Gastroesophageal sphincter (tissue), 4 donors: ENCODE results near the gene ZNF358. TPM values are rescaled to one million over a fixed set of nuclear protein-coding genes. Genes with fewer than 3 reads are reported as not detected.

ENCODE experiments used
- ATAC-seq: fragments of 150-250 bp; one replicate; pipeline ENCODE4 v1.9.1; 2016; ENCODE audit warnings: mild to moderate bottlenecking, moderate library complexity
- H3K27ac ChIP-seq, 4 donors: fragments of 200-600 bp; sonication (generic) in 3 of 4; 1 replicate in 3 of 4; 2 replicates in 1 of 4; pipeline ENCODE4 v1.5.1; 2016 to 2019
- H3K27me3 ChIP-seq: fragments of 200-600 bp; sonication (generic); one replicate; pipeline ENCODE4 v1.5.1; 2019
- H3K36me3 ChIP-seq, 2 donors: fragments of 200-600 bp; sonication (generic); one replicate each; pipeline ENCODE4 v1.5.1; 2019; ENCODE audit warnings: control low read depth in 1 of 2
- H3K4me1 ChIP-seq, 3 donors: fragments of 200-600 bp; sonication (generic); 1 replicate in 2 of 3; 2 replicates in 1 of 3; pipeline ENCODE4 v1.5.1; 2016 to 2019; ENCODE audit warnings: control low read depth in 2 of 3
- H3K4me3 ChIP-seq, 2 donors: fragments of 200-600 bp; sonication (generic); one replicate each; pipeline ENCODE4 v1.5.1; 2019; ENCODE audit warnings: mild to moderate bottlenecking in 1 of 2, moderate library complexity in 1 of 2
- H3K9me3 ChIP-seq, 3 donors: fragments of 200-600 bp; sonication (generic); one replicate each; pipeline ENCODE4 v1.5.1; 2017 to 2019; ENCODE audit warnings: control low read depth in 2 of 3
- EP300 ChIP-seq: sonication (generic); formaldehyde crosslinking; IDR thresholded peaks from one replicate; pipeline ENCODE4 v1.6.1; 2017; ENCODE audit warnings: antibody characterized with exemption, mild to moderate bottlenecking
- POLR2A ChIP-seq, 2 donors: fragments of 450-650 bp; IDR thresholded peaks; one replicate each; pipeline ENCODE4 v1.6.1; 2017; ENCODE audit warnings: antibody characterized with exemption in 2 of 2, mild to moderate bottlenecking in 2 of 2, moderate library complexity in 1 of 2
- POLR2AphosphoS5 ChIP-seq: sonication (generic); formaldehyde crosslinking; IDR thresholded peaks from one replicate; pipeline ENCODE4 v1.6.1; 2017; ENCODE audit warnings: antibody characterized with exemption
- WGBS, 2 donors: methylation state at CpG; one replicate each; pipeline ENCODE4 v1.1.5; 2018; ENCODE audit warnings: low coverage in 1 of 2; 5-methylcytosine and 5-hydroxymethylcytosine counted together
- small RNA-seq, 4 donors: library from RNA; depleted of rRNA; stranded (forward); fragments of <200 nt; gene quantifications; one replicate each; pipeline ENCODE3, GENCODE V24; 2016
- total RNA-seq, 4 donors: library from RNA; depleted of rRNA; stranded (reverse); fragments of >200 nt; gene quantifications; one replicate each; pipeline ENCODE4 v1.1.0, GENCODE V29; 2016
- TF ChIP-seq, protein P1 (sequence below), 4 experiments: fragments of 200-600 bp in 2 of 4; fragments of 450-650 bp in 2 of 4; sonication (generic) in 1 of 4; IDR thresholded peaks; one replicate each; pipeline ENCODE4 v1.5.1; 2017 to 2019; ENCODE audit warnings: antibody characterized with exemption in 4 of 4, mild to moderate bottlenecking in 2 of 4, moderate library complexity in 2 of 4

The ZNF358 gene
- total RNA-seq, 4 donors from 2014 or later = 63.9 to 153 (median 98.7) TPM

DNA sequence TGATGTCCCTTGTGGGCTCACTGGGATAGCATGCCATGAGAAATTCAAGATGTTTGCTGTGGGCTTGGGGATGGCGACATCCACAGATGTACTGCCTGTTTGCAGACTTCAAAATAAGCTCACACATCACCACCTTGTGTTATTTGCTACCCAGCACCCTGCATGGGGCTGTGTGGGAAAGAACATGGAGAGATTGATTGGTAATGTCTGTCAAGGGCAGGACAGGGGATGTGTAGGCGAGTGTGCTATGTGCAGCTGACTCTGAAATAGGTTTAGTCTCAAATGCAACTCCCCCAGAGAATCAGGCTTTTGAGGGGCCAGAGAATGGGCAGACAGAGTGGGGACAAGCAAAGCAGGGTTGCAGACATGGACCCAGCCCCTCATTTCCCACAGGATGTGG is 44.4 kb downstream of the ZNF358 start:
- Histone ChIP-seq H3K4me1 (no peaks in the 10 kb centered on the region), H3K27ac (no peak overlapping the region), H3K4me3 (no peak overlapping the region), H3K27me3 (no peaks in the 10 kb centered on the region), H3K9me3 (no peaks in the 10 kb centered on the region), H3K36me3 (peaks cover 0 to 80% of the 10 kb centered on the region in 2 donors)
- TF ChIP-seq POLR2A (IDR thresholded peaks at IDR 0.05) = no peak
- TF ChIP-seq, protein P1, sequence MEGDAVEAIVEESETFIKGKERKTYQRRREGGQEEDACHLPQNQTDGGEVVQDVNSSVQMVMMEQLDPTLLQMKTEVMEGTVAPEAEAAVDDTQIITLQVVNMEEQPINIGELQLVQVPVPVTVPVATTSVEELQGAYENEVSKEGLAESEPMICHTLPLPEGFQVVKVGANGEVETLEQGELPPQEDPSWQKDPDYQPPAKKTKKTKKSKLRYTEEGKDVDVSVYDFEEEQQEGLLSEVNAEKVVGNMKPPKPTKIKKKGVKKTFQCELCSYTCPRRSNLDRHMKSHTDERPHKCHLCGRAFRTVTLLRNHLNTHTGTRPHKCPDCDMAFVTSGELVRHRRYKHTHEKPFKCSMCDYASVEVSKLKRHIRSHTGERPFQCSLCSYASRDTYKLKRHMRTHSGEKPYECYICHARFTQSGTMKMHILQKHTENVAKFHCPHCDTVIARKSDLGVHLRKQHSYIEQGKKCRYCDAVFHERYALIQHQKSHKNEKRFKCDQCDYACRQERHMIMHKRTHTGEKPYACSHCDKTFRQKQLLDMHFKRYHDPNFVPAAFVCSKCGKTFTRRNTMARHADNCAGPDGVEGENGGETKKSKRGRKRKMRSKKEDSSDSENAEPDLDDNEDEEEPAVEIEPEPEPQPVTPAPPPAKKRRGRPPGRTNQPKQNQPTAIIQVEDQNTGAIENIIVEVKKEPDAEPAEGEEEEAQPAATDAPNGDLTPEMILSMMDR (IDR thresholded peaks at IDR 0.05) = no peak
- TF ChIP-seq EP300 = no peak
- no peak for TF ChIP-seq POLR2AphosphoS5
- 100% methylated on average over 2 of the region's 2 CpGs for WGBS, 2 donors
- no peak for ATAC-seq

DNA sequence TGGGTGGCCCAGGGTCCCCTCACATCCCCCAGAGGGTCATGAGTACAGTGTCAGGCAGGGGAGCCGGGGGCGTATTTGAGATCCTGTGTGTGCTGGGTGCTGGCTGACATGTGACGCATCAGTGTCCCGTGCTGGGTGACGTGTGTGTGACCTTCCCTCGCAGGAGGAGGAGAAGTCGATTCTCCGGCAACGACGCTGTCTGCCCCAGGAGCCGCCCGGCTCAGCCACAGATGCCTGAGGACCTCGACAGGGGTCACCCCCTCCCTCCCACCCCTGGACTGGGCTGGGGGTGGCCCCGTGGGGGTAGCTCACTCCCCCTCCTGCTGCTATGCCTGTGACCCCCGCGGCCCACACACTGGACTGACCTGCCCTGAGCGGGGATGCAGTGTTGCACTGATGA is 45.4 kb downstream of the ZNF358 start:
- WGBS, 2 donors = 100% methylated on average over 2 of the region's 17 CpGs; no CpG with 5 or more reads in 1 of the 2 donors
- Histone ChIP-seq H3K4me1 (no peaks in the 10 kb centered on the region), H3K9me3 (no peaks in the 10 kb centered on the region), H3K27me3 (no peaks in the 10 kb centered on the region), H3K36me3 (peaks cover 0 to 69% of the 10 kb centered on the region in 2 donors), H3K27ac (no peak overlapping the region), H3K4me3 (no peak overlapping the region)
- no peak for TF ChIP-seq POLR2A (IDR thresholded peaks at IDR 0.05)
- no peak for TF ChIP-seq POLR2AphosphoS5
- no peak for TF ChIP-seq EP300
- TF ChIP-seq, protein P1 (IDR thresholded peaks at IDR 0.05) = no peak
- no peak for ATAC-seq

DNA sequence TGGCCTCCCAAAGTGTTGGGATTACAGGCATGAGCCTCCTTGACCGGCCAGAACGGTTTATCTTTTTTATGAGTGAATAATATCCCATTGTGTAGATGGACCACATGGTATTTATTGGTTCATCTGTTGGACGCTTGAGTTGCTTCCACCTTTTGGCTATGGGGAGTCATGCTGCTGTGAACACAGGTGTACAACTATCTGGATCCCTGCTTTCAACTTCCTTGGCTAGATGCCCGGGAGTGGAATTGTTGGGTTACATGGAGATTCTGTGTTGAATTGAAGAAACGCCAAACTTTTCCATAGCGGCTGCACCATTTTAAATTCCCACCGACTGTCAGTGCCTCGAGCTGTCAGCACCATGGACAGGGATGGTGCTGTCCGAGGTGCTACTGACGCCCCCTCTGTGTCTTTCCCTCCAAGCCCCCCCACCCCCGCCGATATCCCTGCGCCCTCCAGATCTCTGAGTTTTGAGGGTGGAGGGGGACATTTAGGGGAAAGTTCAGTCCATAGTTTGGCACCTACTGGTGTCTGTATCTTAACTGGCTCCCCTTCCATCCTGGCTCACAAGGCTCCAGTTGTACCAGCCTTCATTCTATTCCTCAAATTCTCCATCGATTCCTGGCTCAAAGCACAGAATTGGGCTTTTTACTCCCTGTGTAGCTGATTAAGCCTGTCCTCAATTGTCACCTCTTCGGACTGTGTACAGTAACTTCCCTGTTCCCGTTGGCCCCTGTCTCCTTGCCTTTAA is 46.9 kb downstream of the ZNF358 start:
- Histone ChIP-seq H3K27ac (no peak overlapping the region), H3K9me3 (no peaks in the 10 kb centered on the region), H3K4me1 (no peaks in the 10 kb centered on the region), H3K36me3 (peaks cover 0 to 54% of the 10 kb centered on the region in 2 donors), H3K4me3 (no peak overlapping the region), H3K27me3 (no peaks in the 10 kb centered on the region)
- TF ChIP-seq POLR2A (IDR thresholded peaks at IDR 0.05) (no peak), EP300 (no peak)
- 48 to 60% methylated on average over 1 to 12 of the region's 16 CpGs for WGBS, 2 donors
- ATAC-seq = no peak

DNA sequence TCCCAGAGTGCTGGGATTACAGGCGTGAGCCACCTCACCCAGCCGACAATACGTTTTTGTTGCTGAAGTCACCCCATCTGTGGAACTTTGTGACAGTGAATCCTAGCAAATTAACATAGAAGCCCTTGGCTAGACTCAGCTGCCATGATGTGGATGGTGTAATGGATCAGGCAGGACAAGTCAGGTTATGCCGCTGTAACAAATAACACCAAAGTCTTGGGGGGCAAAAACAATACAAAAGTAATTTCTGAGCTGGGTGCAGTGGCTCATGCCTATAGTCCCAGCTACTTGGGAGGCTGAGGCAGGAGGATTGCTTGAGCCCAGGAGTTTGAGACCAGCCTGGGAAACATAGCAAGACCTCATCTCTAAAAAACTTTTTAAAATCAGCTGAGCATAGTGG is 49.0 kb downstream of the ZNF358 start:
- no peak for ATAC-seq
- H3K36me3 ChIP-seq = peaks cover 0 to 34% of the 10 kb centered on the region in 2 donors
- no peaks in the 10 kb centered on the region for H3K9me3 ChIP-seq
- H3K27me3 ChIP-seq = no peaks in the 10 kb centered on the region
- WGBS, 2 donors = 100% methylated on average over 2 of the region's 4 CpGs; no CpG with 5 or more reads in 1 of the 2 donors
- TF ChIP-seq POLR2A (IDR thresholded peaks at IDR 0.05) = no peak
- no peak for TF ChIP-seq POLR2AphosphoS5
- no peak for TF ChIP-seq EP300
- TF ChIP-seq, protein P1 (IDR thresholded peaks at IDR 0.05) = no peak
- no peak overlapping the region for H3K4me3 ChIP-seq
- no peak overlapping the region for H3K27ac ChIP-seq
- H3K4me1 ChIP-seq = no peaks in the 10 kb centered on the region

DNA sequence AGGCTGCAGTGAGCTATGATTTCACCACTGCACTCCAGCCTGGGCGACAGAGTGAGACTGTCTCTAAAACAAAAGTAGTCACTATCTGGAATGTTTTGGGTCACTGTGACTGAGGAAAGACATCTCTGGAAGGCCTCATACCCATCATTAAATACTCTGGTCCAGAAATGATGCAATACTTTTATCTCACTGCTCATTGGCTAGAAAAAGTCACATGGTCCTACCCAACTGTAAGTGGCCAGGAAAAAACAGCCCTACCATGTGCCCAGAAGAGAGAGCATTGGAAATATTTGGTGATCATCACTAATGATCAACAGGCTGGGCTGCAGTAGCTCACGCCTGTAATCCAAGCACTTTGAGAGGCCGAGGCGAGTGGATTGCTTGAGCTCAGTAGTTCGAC is 49.4 kb downstream of the ZNF358 start:
- ATAC-seq = no peak
- TF ChIP-seq, protein P1 (IDR thresholded peaks at IDR 0.05) = no peak
- TF ChIP-seq POLR2AphosphoS5 (no peak), EP300 (no peak), POLR2A (IDR thresholded peaks at IDR 0.05) (no peak)

More for the DNA sequence above, 49.4 kb downstream of the ZNF358 start:
- Histone ChIP-seq H3K36me3 (peaks cover 0 to 29% of the 10 kb centered on the region in 2 donors), H3K27ac (no peak overlapping the region), H3K4me3 (no peak overlapping the region), H3K4me1 (no peaks in the 10 kb centered on the region), H3K27me3 (no peaks in the 10 kb centered on the region), H3K9me3 (no peaks in the 10 kb centered on the region)
- WGBS, 2 donors = 93 to 94% methylated on average over 5 of the region's 5 CpGs

Small RNAs within 50 kb of the gene (small RNA-seq; reads per million reads assigned to genes)
- 0 reads per million in 4 donors for gene AC008878.2

Other genes starting within 250 kb of the ZNF358 start
- 10 to 100 TPM; 67.6 to 95.6 (median 81.2) TPM for gene INSR, start 221.7 kb upstream of the ZNF358 start, total RNA-seq
- 10 to 100 TPM; 21.3 to 45.2 (median 30.4) TPM for gene ARHGEF18, start 167.2 kb upstream of the ZNF358 start, total RNA-seq
- gene PEX11G, start 27.1 kb upstream of the ZNF358 start, total RNA-seq = 1 to 10 TPM; 1.0 to 3.1 (median 1.9) TPM
- gene MCOLN1, start 6.5 kb downstream of the ZNF358 start, total RNA-seq = 10 to 100 TPM in 3 of 4 donors, 1 to 10 TPM in 1; 7.4 to 18.4 (median 17.5) TPM
- 100 to 1,000 TPM in 1 of 4 donors, 10 to 100 TPM in 3; 54.9 to 111 (median 75.2) TPM for gene PNPLA6, start 19.6 kb downstream of the ZNF358 start, total RNA-seq
- gene CAMSAP3, start 79.8 kb downstream of the ZNF358 start, total RNA-seq = 1 to 10 TPM in 1 of 4 donors, under 1 TPM in 1, not detected in 2; 0.46 to 2.1 TPM
- 10 to 100 TPM; 36.7 to 50.6 (median 42.5) TPM for gene XAB2, start 113.4 kb downstream of the ZNF358 start, total RNA-seq
- 10 to 100 TPM; 12.0 to 26.8 (median 17.8) TPM for gene PET100, start 113.7 kb downstream of the ZNF358 start, total RNA-seq
- gene PCP2, start 117.6 kb downstream of the ZNF358 start, total RNA-seq = not detected
- gene STXBP2, start 121.0 kb downstream of the ZNF358 start, total RNA-seq = 10 to 100 TPM in 3 of 4 donors, 1 to 10 TPM in 1; 4.4 to 16.9 (median 14.1) TPM
- gene RETN, start 152.9 kb downstream of the ZNF358 start, total RNA-seq = not detected
- 1 to 10 TPM in 1 of 4 donors, under 1 TPM in 2, not detected in 1; 0.67 to 1.2 (median 0.96) TPM for gene MCEMP1, start 161.0 kb downstream of the ZNF358 start, total RNA-seq
- gene TRAPPC5, start 164.7 kb downstream of the ZNF358 start, total RNA-seq = 10 to 100 TPM; 56.0 to 69.0 (median 64.0) TPM
- gene FCER2, start 186.0 kb downstream of the ZNF358 start, total RNA-seq = 1 to 10 TPM in 1 of 4 donors, not detected in 3; 1.2 TPM
- 1 to 10 TPM in 3 of 4 donors, not detected in 1; 1.1 to 6.8 (median 5.5) TPM for gene CLEC4G, start 216.0 kb downstream of the ZNF358 start, total RNA-seq
- gene CD209, start 231.4 kb downstream of the ZNF358 start, total RNA-seq = 10 to 100 TPM in 2 of 4 donors, 1 to 10 TPM in 1, under 1 TPM in 1; 0.78 to 11.4 (median 8.0) TPM
- gene CLEC4M, start 247.1 kb downstream of the ZNF358 start, total RNA-seq = not detected